Measurements from ENCODE around the gene GATAD2A. TPM values are rescaled to one million over a fixed set of nuclear protein-coding genes. Genes with fewer than 3 reads are reported as not detected.

The GATAD2A gene
- total and polyA plus RNA-seq, 9 of the 15 experiments (the other 6 are each of a cell fraction or from before 2014, with no cell fraction given) = 2.4 to 226 (median 44.2) TPM

DNA sequence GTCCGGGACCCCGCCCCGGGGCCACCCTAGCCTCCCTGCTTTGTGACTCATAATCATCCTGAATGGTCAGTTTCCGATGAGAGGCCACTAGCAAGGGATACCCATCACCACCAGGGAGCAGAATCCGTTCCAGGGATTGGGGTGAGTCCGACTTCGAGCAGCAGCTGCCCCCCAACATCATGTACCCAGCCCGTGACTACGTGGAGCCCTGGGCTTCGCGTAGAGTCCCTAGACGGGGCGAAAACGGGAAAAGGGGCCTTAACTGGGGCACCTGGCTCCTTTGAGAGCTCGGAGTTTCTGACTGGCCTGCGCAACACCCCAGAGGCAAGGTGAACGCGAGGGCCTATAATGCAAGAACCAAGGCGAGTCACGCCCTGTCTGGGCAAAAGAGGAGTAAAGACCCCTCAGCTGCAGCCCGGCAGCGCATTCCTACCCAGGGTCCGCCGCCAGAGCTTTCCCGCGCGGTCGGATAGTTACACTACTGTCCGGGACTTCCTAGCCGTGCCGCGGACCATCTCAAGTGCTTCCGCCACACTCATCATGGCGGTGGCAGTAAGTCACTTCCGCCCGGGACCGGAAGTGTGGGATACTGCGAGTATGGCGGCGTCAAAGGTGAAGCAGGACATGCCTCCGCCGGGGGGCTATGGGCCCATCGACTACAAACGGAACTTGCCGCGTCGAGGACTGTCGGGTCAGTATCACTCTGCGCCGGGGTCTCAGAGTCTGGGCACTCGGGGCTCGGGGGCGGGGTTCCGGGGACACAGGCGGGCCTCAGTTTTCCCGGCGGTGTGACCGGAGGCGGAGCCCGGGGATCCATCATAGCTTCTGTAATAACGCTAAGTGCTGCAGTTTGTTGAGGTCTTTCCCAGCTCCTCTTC, 110.4 kb downstream of the GATAD2A start, which contains the start of gene NDUFA13 (continued):
- TF ChIP-seq, protein P1, sequence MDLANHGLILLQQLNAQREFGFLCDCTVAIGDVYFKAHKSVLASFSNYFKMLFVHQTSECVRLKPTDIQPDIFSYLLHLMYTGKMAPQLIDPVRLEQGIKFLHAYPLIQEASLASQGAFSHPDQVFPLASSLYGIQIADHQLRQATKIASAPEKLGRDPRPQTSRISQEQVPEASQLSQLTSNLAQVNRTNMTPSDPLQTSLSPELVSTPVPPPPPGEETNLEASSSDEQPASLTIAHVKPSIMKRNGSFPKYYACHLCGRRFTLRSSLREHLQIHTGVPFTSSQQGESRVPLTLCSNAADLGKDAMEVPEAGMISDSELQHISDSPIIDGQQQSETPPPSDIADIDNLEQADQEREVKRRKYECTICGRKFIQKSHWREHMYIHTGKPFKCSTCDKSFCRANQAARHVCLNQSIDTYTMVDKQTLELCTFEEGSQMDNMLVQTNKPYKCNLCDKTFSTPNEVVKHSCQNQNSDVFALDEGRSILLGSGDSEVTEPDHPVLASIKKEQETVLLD (IDR thresholded peaks at IDR 0.05) = no peak
- TF ChIP-seq SMAD4 (CRISPR knock-in tag; conservative IDR thresholded peaks at IDR 0.05) (0 out of 2 replicates have a peak, but pooled peaks have one; percentile 32), XRCC3 (IDR thresholded peaks at IDR 0.05) (no peak), FOXK1 (CRISPR knock-in tag; IDR thresholded peaks at IDR 0.05; ENCODE audit: borderline replicate concordance) (0 out of 2 replicates have a peak, but pooled peaks have one; percentile 16), TAF15 (IDR thresholded peaks at IDR 0.05; ENCODE audit: low read depth, low read length) (no peak), RUNX1 (IDR thresholded peaks at IDR 0.05; ENCODE audit: low read depth) (no peak), ARNT (IDR thresholded peaks at IDR 0.05) (no peak; a peak in 1 of 4 replicates), SMAD2 (IDR thresholded peaks at IDR 0.05; ENCODE audit: low read depth, low read length) (no peak), EP300 (IDR thresholded peaks at IDR 0.05; ENCODE audit: low read length) (no peak), SIN3A (IDR thresholded peaks at IDR 0.05; ENCODE audit: borderline replicate concordance in 2 of 2, control insufficient read depth in 1 of 2, low read depth in 2 of 2, low read length in 2 of 2) (peak; percentile 81 to 96; a peak in 3 of 4 replicates), ZNF184 (CRISPR knock-in tag; IDR thresholded peaks at IDR 0.05) (no peak), ZNF197 (CRISPR knock-in tag; IDR thresholded peaks at IDR 0.05; ENCODE audit: low read depth) (no peak), CCNT2 (IDR thresholded peaks at IDR 0.05; ENCODE audit: borderline replicate concordance, extremely low read depth, insufficient read length, low read depth, low read length) (no peak), WHSC1 (IDR thresholded peaks at IDR 0.05; ENCODE audit: low read length) (no peak), RBM22 (IDR thresholded peaks at IDR 0.05; ENCODE audit: low read depth, low read length, poor library complexity, severe bottlenecking) (no peak), GTF2E2 (tag; IDR thresholded peaks at IDR 0.05) (peak; percentile 76; the same call in 1 of the 2 replicates), BRF1 (IDR thresholded peaks at IDR 0.05; ENCODE audit: borderline replicate concordance, extremely low read depth, insufficient read length) (no peak)
- TF ChIP-seq, protein P2, sequence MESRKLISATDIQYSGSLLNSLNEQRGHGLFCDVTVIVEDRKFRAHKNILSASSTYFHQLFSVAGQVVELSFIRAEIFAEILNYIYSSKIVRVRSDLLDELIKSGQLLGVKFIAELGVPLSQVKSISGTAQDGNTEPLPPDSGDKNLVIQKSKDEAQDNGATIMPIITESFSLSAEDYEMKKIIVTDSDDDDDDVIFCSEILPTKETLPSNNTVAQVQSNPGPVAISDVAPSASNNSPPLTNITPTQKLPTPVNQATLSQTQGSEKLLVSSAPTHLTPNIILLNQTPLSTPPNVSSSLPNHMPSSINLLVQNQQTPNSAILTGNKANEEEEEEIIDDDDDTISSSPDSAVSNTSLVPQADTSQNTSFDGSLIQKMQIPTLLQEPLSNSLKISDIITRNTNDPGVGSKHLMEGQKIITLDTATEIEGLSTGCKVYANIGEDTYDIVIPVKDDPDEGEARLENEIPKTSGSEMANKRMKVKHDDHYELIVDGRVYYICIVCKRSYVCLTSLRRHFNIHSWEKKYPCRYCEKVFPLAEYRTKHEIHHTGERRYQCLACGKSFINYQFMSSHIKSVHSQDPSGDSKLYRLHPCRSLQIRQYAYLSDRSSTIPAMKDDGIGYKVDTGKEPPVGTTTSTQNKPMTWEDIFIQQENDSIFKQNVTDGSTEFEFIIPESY (CRISPR knock-in tag; IDR thresholded peaks at IDR 0.05) = no peak
- TF ChIP-seq, protein P3, sequence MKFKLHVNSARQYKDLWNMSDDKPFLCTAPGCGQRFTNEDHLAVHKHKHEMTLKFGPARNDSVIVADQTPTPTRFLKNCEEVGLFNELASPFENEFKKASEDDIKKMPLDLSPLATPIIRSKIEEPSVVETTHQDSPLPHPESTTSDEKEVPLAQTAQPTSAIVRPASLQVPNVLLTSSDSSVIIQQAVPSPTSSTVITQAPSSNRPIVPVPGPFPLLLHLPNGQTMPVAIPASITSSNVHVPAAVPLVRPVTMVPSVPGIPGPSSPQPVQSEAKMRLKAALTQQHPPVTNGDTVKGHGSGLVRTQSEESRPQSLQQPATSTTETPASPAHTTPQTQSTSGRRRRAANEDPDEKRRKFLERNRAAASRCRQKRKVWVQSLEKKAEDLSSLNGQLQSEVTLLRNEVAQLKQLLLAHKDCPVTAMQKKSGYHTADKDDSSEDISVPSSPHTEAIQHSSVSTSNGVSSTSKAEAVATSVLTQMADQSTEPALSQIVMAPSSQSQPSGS (CRISPR knock-in tag; IDR thresholded peaks at IDR 0.05) = no peak
- TF ChIP-seq, protein P4, sequence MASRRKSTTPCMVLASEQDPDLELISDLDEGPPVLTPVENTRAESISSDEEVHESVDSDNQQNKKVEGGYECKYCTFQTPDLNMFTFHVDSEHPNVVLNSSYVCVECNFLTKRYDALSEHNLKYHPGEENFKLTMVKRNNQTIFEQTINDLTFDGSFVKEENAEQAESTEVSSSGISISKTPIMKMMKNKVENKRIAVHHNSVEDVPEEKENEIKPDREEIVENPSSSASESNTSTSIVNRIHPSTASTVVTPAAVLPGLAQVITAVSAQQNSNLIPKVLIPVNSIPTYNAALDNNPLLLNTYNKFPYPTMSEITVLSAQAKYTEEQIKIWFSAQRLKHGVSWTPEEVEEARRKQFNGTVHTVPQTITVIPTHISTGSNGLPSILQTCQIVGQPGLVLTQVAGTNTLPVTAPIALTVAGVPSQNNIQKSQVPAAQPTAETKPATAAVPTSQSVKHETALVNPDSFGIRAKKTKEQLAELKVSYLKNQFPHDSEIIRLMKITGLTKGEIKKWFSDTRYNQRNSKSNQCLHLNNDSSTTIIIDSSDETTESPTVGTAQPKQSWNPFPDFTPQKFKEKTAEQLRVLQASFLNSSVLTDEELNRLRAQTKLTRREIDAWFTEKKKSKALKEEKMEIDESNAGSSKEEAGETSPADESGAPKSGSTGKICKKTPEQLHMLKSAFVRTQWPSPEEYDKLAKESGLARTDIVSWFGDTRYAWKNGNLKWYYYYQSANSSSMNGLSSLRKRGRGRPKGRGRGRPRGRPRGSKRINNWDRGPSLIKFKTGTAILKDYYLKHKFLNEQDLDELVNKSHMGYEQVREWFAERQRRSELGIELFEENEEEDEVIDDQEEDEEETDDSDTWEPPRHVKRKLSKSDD (conservative IDR thresholded peaks at IDR 0.05; ENCODE audit: low read length) = peak; percentile 78; the same call in 1 of the 2 replicates
